NOMO-1 treated with dmso at 0.1 percent for 144 hours (cell line): ENCODE measurements around the gene FURIN.
"Not testable (repeated sequence)": the region's sequence is repeated elsewhere in the genome, so short reads cannot be mapped to it uniquely, and the experiment has no call there.

Source experiments
- DNase-seq: peaks from one replicate; lab custom pipeline; 2025; ENCODE audit not compliant: unreplicated experiment; lab: John Stamatoyannopoulos, UW

FURIN gene

DNA sequence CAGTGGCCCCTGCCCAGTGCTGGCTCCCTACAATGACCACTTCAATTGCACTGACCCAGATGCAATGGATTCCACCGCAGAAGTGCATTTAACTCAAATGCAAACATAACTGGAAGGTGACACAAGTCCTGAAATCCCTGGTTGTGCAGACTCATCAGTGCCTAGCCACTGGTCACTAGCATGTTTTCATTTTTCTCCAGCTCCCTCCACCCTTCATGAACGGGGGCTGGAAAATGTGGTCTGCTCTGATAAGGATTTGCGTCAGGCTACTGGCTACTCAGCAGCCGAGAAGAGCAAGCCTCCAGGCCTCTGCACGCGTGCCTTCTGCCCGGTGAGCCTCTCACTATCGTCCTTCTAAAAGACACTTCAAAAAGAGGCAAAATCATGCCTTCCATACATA lies 27.4 kb upstream of the FURIN start:
- no peak for DNase-seq

DNA sequence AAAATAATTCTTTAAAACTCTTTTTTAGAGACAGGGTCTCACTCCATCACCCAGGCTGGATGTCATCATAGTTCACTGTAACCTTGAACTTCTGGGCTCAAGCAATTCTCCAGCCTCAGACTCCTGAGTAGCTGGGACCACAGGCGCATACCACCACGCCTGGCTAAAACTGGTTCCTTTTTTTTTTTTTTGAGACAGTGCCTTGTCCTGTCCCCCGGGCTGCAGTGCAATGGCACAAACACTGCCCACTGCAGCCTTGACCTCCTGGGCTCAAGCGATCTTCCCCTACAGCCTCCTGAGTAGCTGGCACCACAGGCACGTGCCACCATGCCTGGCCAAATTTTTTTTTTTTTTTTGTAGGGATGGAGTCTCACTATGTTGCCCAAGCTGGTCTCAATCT lies 23.7 kb upstream of the FURIN start:
- no peak for DNase-seq

DNA sequence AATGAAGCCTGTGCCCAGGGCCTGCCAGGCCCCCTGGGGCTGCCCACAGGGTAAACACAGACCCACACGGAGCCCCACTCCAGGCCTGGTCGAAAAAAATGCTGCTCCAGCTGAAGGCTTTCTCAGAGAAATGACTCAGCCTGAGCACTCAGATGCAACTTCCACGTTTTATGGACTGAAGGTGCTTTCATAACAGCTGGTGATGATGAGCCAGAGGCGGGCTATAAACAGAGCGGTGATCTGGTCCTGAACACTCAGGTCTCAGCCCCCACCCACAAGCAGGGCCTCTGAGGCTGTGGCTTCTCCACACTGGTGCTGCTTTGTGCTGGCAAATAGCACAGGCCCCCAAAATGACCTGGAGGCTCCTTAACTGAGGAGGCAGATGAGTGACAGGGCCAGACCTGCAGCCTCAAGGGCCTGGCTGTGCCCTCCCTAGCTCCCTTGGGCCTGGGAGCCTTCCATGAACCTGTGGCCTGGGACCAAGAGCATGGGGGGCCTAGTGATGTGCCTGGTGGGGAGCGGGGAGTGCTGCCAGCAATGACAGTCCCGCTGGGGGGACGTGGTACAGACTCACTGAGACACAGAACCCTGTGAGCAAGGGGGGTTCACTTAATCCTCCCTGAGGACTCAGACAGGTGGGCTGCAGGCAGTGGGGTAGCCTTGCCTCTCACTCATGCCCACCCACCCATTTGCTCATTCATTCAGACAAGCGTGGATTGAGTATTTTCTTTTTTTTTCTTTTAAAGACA lies 23.0 kb upstream of the FURIN start:
- DNase-seq, result peak; percentile 72

DNA sequence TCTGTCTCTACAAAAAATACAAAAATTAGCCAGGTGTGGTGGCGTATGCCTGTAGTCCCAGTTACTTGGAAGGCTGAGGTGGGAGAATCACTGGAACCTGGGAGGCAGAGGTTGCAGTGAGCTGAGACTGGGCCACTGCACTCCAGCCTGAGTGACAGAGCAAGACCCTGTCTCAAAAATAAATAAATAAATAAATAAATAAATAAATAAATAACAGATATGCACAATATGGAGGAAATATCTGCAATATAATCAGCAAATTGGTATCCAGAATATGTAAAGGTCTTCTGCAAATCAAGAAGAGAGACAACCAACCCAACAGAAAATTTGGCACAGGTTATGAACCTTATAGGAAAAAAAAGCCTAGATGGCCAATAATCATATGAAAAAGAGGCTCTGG lies 19.0 kb upstream of the FURIN start:
- not testable (repeated sequence) for DNase-seq

DNA sequence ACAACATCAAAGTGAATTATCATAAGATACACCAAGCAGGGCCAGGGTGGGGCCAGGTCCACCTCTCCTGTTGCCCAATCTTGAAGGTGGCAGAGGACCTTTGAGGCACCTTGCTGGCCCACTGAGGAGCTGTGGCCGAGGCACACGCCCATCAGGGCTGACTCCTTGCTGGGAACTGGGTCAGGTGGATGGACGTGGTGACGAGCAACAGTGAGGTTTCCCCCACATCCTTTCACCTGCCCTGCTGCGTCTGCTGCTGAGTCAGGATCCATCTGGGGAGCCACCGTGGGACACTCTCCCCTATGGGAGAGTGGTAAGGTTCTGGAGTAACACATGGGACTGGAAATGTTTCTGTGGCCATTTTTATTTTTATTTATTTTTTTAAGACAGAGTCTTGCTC lies 17.3 kb upstream of the FURIN start:
- no peak for DNase-seq

DNA sequence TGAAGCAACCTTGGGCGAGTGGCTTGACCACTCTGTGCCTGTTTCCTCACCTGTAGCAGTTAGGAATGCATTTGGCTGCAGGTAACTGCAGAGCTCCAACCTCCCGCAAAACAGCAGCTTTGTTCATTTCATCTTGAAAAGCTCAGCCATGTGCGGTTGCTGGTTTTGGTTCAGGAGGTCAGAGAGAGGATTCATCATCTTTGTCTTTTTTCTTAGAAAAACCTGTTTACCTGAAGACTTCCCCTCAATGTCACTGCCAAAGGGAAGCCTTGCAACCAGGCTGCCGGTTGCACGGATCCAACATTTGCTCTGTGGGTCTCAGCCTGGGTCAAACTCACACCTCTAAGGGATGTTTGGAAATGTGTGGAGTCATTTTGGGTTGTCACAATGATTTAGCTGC lies 16.4 kb upstream of the FURIN start:
- no peak for DNase-seq

DNA sequence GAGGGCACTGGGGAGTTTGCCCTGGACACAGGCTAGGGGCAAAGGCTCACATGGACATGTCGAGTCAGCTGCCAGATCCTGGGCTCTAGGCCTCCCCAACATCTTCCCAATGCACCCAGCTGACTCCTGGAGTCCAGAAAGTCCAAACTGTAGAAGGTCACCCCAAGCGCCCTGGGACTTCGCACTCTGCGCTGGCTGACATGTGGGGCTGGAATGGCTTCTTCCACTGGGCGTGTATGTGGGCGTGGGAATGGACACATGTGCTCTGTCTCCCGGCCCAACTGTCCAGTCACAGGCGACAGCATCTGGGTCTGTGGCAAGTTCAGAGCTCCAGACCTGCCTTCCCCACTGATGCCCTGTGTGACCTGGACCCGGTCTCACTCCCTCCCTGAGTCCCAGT lies 13.2 kb upstream of the FURIN start:
- DNase-seq, result no peak

DNA sequence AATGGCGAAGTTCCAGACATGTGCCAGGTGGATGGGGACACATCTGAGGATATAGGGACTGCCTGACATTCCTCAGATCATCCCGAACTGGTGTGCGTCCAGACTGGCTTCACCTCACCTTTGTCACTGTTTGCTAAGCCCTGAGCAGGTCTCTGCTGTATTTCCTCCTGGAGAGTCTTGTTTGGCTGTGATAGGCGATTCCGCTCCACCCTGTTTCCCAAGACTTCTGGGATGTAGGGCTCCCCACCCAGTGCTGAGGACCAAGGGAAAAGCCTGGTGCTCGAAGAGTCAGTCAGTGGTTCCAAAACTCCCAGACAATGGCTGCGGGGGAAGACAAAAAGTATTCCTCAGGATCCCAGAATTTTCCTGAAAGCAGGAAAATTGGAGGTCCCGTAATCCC lies 11.1 kb upstream of the FURIN start:
- DNase-seq, result no peak

DNA sequence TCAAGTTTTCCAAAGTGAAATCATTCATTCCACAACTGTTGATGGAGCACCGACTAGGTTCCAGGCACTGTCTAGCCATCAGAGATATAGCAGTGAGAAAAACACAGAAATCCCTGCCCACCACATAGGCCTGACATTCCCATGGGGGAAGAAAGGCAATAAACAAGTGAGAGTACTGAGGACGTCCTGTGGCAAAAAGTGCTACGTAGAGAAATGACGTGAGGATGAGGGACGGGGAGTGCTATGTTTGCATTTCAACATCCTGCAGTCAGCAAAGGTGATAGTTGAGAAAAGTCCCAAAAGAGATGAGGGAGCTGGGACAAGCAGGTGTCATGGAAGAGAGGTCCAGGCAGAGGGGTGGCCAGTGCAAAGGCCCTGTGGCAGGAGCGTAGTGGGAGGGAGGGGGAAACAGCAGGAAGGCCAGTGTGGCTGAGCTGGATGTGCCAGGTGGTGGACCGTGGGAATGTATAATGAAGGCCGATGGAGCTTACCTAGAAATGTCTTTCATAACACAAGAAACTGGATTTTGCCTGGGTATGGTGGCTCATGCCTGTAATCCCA lies 10.4 kb upstream of the FURIN start:
- no peak for DNase-seq

DNA sequence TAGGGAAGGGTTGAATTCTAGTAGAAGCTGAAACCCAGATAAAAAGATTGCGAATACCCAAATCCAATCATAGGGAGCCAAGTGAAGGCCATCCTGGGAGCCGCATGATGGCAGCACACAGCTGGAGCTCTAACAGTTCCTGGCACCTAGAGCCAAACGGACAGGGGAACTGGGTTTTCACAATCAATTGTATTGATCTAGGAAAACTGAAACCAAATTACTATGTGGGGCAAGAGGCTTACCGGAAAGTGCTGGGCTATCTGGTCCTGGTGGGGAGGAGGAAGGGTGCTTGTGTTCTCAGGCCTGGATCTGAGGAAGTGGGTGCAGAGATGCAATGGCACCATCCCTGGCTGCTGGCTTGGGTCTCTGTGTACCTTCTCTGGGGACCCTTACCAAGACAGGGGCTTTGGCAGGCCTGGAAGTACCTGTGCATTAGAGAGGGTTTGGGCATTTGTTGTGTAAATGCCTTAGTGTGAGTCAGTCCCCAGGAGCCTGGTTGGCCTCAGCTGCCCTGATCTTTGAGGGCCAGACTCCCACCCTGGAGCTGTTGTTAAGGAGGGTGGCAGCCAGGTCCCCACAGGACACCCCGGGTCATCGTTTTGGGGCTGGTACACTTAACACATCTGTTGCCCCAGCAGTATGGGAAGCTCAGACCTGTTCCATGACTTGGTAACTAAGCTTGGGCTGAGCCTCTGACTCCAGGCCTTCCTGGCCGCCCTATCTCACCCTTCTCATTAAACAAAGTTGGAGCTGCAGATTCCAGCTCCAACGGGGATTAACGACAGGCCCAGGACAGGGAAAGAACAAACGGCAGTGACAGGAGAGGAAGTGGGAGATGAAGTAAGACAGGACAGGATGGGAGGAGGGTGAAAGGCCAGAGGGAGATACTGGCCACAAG lies 8.9 kb upstream of the FURIN start:
- DNase-seq, result no peak

DNA sequence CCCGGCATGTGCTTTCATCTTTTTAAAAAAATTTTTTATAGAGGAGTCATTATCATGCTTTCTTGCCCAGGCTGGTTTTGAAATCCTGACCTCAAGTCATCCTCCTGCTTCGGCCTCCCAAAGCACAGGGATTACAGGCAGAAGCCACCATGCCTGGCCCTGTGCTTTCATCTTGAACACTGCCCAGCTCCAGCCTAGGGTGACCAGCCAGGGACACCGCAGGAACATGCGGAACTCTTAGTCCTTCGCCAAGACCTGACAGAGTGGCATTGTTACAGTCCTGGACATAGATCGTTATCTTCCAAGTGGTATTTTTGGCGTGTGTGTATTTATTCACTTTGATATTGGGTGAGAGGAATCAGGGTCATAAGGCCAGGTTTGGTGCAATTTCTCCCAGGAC lies 7.9 kb upstream of the FURIN start:
- no peak for DNase-seq

DNA sequence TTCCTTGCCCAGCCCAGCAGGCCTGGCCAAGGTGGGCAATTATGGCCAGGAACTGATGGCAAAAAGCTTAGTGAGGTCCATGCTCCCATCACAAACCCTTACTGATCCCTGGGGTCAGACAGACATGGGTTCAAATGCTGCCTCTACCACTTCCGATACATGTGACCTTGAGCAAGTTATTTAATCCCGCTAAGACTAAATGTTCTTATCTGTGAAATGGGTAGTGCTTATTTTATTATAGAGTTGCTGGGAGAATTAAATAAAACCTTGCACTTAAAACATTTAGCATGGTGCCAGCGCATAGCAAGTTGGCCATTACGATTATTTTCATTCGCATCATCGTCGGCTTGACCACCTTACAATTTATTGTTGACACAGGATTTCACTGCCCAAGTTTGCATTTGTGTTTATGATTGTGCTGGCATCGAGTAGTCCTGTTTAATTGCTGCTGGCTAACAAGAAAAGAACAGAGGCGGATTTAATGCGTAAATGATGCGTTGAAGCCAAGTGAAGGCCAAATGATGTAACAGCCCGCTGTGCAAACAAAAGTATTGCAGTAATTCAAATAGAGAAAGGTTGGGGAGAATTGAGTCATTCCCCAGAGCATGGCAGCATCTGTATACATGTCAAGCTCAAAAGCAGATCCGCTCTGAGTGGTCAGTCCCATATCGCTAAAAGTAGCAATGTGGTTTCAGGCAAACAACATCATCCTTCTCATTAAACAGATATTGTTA lies 7.3 kb upstream of the FURIN start:
- no peak for DNase-seq

DNA sequence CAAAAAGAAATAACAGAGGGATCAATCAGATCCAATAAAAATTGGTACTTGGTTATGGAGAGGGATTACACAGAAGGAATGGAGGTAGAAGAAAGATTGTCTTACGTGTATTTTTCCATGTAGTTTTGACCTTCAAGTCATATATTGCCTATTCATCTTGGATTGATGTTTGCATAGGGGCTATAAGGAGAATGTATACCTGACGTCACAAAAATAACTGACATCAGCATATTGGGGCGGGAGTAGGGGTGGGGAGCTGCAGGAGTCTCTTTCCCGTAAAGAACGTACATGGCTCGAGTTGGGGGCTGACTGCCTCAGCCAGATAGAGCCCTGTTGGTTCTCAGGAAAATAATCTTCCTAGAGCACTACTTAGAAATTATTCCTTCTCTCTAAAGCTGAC lies 5.9 kb upstream of the FURIN start:
- DNase-seq, result no peak

DNA sequence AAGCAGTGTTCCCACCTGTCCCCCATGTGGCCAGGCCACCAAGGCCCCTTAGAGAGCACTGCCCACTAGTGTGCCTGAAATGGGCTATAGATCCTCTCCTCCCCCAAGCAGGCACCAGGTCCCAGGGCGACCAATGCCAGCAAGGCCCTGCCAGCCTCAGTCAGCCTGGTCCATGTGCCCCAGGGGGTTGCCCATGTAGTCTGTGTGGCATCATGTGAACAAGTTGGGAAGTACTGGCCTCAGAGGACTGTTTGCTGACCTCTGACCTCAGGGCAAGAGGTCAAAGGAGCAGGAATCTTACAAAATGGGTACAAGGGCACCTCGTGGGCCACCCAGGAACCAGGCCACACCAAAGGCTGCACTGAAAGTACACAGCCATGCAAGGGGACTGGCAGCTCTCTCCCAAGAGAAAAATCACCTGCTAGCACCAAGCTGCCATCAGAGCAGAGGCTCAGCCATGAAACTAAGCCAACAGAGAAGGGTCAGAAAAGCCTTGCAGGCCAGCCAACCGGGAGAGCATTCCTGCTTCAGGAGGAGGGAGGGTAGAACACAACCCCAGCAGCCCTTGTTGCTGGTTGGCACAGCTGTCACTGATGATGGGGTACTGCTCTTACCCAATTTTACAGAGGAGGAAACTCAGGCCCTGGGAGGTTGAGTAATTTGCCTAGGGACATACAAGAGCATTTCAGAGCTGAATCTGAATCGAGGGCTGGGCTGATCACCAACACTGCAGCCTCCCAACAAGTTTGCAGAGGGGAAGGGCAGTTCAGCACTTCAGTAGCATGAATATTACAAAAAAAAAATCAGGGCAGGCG lies 5.2 kb upstream of the FURIN start:
- DNase-seq, result peak; percentile 51

DNA sequence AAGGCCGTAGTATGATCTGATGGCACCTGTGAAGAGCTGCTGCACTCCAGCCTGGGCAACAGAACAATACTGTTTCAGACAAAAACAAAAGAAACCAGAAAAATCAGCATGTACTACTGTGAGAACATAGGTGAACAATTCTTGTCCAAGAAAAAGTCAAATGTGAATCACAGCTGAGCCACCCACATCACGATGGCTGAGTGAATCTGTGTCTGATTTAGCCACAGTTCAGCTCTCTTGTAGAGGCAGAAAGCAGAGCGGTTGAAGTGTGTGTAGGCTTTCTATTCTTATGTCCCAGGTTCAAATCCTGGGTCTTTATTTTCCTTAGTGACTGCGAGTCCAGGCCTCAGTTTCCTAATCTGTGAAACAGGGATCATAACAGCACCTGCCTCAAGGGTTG lies 4.4 kb upstream of the FURIN start:
- DNase-seq, result no peak

DNA sequence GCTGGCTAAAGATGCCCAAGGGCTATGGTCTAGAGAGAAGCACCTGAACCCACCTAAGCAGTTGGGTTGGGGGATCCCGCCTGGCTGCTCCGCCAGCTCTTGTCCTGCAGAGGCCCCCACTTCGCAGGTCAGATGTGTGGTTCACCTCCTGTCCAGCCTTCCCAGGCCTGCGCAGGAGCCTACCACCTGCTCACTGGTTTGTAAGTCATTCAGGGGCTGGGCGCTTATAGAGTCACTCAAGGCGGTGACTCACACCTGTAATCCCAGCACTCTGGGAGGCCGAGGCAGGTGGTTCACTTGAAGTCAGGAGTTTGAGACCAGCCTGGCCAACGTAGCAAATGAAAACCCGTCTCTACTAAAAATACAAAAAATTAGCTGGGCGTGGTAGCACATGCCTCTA lies 3.9 kb upstream of the FURIN start:
- no peak for DNase-seq

DNA sequence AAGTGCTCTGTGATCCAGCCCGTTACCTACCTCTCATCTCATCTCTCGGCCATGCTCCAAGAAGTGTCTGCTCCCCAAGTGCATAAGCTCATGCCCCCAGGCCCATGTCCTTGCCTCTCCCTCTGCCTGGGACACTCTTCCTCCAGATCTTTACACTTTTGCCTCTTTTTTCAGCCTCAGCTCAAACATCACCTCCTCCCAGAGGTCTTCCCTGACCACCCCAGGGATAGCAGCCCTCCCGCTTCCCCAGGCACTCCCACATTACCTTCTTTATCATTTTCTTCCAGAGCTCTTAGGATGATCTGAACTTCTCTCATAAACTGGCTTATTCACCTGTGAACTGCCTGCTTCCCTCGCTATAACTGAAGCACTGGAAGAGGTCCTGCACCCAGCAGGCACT lies 2.7 kb upstream of the FURIN start:
- DNase-seq, result no peak

DNA sequence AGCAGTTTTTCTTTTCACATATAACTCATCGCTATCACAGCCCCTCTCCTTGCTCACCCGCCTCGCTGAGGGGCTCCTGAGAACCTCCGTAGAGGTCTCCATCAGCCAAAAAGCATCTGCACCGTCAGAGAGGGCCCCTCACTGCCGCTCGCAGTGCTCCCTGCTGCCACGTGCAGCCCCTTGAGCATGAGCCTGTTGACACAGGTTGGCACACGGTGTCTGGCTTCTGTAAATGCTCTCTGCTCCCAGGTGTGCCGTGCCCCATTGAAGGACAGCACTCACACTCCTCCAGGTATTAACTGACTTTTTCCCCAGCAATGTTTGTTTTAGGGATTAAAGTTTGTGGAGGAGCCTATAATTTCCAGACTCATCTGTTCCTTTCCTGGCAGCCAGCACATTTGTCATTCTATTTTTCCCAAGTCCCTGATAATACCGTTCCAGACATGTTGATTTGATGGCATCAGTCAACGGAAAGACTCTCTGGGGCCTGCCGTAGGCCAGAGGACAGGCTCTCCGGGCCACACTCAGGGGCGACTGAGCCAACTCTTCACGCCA lies 2.1 kb upstream of the FURIN start:
- DNase-seq, result no peak

DNA sequence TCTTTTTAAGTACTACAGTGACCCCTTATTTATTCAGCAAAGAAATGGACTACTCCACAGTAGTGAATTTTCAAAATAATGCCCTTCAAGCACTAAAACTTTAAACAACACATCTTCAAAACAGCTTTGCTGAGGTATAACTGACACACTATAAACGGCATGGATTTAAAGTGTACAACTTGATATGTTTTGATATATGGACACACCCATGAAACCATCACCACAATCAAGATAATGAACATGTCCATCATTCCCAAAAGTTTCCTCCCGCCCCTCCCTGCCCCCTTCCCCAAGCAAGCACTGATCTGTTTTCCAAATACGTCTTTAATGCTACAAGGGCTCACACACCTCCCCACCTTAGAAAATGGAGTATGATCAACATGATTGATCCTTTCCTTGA lies 1.6 kb upstream of the FURIN start:
- no peak for DNase-seq

DNA sequence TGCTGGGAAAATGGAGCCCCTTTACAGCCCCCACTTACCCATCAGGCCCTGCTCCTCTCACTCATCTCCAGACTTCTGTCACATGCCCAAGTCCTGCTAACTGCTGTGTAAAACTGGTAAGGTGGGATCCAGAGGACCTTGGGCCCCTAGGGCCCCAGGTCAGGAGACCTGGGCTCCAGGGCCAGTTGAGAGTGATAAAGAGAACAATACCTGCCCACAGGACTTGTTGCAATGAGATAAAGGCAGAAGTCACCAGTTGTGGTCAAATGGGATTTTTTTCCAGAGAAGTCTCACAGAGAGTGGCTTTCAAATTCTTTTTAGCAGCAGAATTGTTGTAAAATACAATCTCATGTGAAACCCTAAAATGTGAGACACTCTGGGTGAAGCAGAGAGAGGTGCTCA lies 753 bp downstream of the FURIN start:
- no peak for DNase-seq
